ENCODE measurements around the gene FNIP2.
A peak's percentile ranks its signal among the peaks of the same experiment; 100 is the strongest.

The FNIP2 gene

GRCh38 chr4:158809611-158810486, 41.0 kb downstream of the FNIP2 start:
- H3K4me1 Mint-ChIP-seq (ENCODE audit: low read depth), result peaks cover 51% of the 10 kb centered on the region
- H3K9me3 Mint-ChIP-seq, result no peaks in the 10 kb centered on the region
- H3K4me3 Mint-ChIP-seq, result peak overlapping the region; percentile 70
- DNase-seq (ENCODE audit: low spot score), result no peak
- H3K27me3 Mint-ChIP-seq (ENCODE audit: low read depth), result no peaks in the 10 kb centered on the region
- peaks cover 5% of the 10 kb centered on the region for H3K36me3 Mint-ChIP-seq (ENCODE audit: low read depth)
- H3K27ac Mint-ChIP-seq, result peak overlapping the region; percentile 70

- peaks cover 46% of the 10 kb centered on the region for H3K4me1 Mint-ChIP-seq (ENCODE audit: low read depth)
- H3K9me3 Mint-ChIP-seq, result no peaks in the 10 kb centered on the region
- peak overlapping the region; percentile 70 for H3K27ac Mint-ChIP-seq
- H3K27me3 Mint-ChIP-seq (ENCODE audit: low read depth), result no peaks in the 10 kb centered on the region
- DNase-seq (ENCODE audit: low spot score), result no peak
- peak overlapping the region; percentile 70 for H3K4me3 Mint-ChIP-seq
- peaks cover 5% of the 10 kb centered on the region for H3K36me3 Mint-ChIP-seq (ENCODE audit: low read depth)
Measured at GRCh38 chr4:158810487-158811215, 41.8 kb downstream of the FNIP2 start.

- Mint-ChIP-seq H3K27ac (no peak overlapping the region), H3K36me3 (ENCODE audit: low read depth) (peaks cover 5% of the 10 kb centered on the region)
Measured at GRCh38 chr4:158811216-158811540, 42.4 kb downstream of the FNIP2 start.

GRCh38 chr4:158811704-158812103, 42.9 kb downstream of the FNIP2 start:
- no peak for DNase-seq (ENCODE audit: low spot score)
- Mint-ChIP-seq H3K9me3 (no peaks in the 10 kb centered on the region), H3K4me1 (ENCODE audit: low read depth) (peaks cover 43% of the 10 kb centered on the region), H3K4me3 (peak overlapping the region; percentile 2), H3K27ac (no peak overlapping the region), H3K27me3 (ENCODE audit: low read depth) (no peaks in the 10 kb centered on the region), H3K36me3 (ENCODE audit: low read depth) (peaks cover 5% of the 10 kb centered on the region)

More at GRCh38 chr4:158811216-158811540, 42.4 kb downstream of the FNIP2 start:
- H3K9me3 Mint-ChIP-seq, result no peaks in the 10 kb centered on the region
- no peak overlapping the region for H3K4me3 Mint-ChIP-seq
- no peak for DNase-seq (ENCODE audit: low spot score)
- no peaks in the 10 kb centered on the region for H3K27me3 Mint-ChIP-seq (ENCODE audit: low read depth)
- peaks cover 44% of the 10 kb centered on the region for H3K4me1 Mint-ChIP-seq (ENCODE audit: low read depth)

- Mint-ChIP-seq H3K27ac (no peak overlapping the region), H3K27me3 (ENCODE audit: low read depth) (no peaks in the 10 kb centered on the region), H3K4me1 (ENCODE audit: low read depth) (peaks cover 47% of the 10 kb centered on the region), H3K4me3 (no peak overlapping the region), H3K36me3 (ENCODE audit: low read depth) (peaks cover 5% of the 10 kb centered on the region), H3K9me3 (no peaks in the 10 kb centered on the region)
- no peak for DNase-seq (ENCODE audit: low spot score)
Measured at GRCh38 chr4:158812133-158812532, 43.3 kb downstream of the FNIP2 start.

GRCh38 chr4:158812543-158812942, 43.7 kb downstream of the FNIP2 start:
- peaks cover 5% of the 10 kb centered on the region for H3K36me3 Mint-ChIP-seq (ENCODE audit: low read depth)
- H3K9me3 Mint-ChIP-seq, result no peaks in the 10 kb centered on the region
- DNase-seq (ENCODE audit: low spot score), result no peak
- H3K27ac Mint-ChIP-seq, result no peak overlapping the region
- no peaks in the 10 kb centered on the region for H3K27me3 Mint-ChIP-seq (ENCODE audit: low read depth)
- H3K4me3 Mint-ChIP-seq, result no peak overlapping the region
- H3K4me1 Mint-ChIP-seq (ENCODE audit: low read depth), result peaks cover 48% of the 10 kb centered on the region

GRCh38 chr4:158813113-158813512, 44.3 kb downstream of the FNIP2 start:
- H3K36me3 Mint-ChIP-seq (ENCODE audit: low read depth), result peaks cover 5% of the 10 kb centered on the region
- H3K4me3 Mint-ChIP-seq, result no peak overlapping the region
- H3K27me3 Mint-ChIP-seq (ENCODE audit: low read depth), result no peaks in the 10 kb centered on the region
- no peak for DNase-seq (ENCODE audit: low spot score)
- no peaks in the 10 kb centered on the region for H3K9me3 Mint-ChIP-seq
- H3K27ac Mint-ChIP-seq, result no peak overlapping the region
- peaks cover 50% of the 10 kb centered on the region for H3K4me1 Mint-ChIP-seq (ENCODE audit: low read depth)

GRCh38 chr4:158814207-158814606, 45.4 kb downstream of the FNIP2 start:
- Mint-ChIP-seq H3K4me1 (ENCODE audit: low read depth) (peaks cover 54% of the 10 kb centered on the region), H3K27me3 (ENCODE audit: low read depth) (no peaks in the 10 kb centered on the region), H3K4me3 (no peak overlapping the region), H3K36me3 (ENCODE audit: low read depth) (peaks cover 5% of the 10 kb centered on the region), H3K9me3 (no peaks in the 10 kb centered on the region), H3K27ac (no peak overlapping the region)
- DNase-seq (ENCODE audit: low spot score), result no peak

- H3K4me1 Mint-ChIP-seq (ENCODE audit: low read depth), result peaks cover 50% of the 10 kb centered on the region
- H3K9me3 Mint-ChIP-seq, result no peaks in the 10 kb centered on the region
- DNase-seq (ENCODE audit: low spot score), result no peak
Measured at GRCh38 chr4:158814636-158815330, 46.0 kb downstream of the FNIP2 start.

GRCh38 chr4:158816955-158817354, 48.1 kb downstream of the FNIP2 start:
- H3K27ac Mint-ChIP-seq, result no peak overlapping the region
- no peaks in the 10 kb centered on the region for H3K27me3 Mint-ChIP-seq (ENCODE audit: low read depth)
- DNase-seq (ENCODE audit: low spot score), result no peak
- H3K36me3 Mint-ChIP-seq (ENCODE audit: low read depth), result peaks cover 5% of the 10 kb centered on the region
- H3K4me1 Mint-ChIP-seq (ENCODE audit: low read depth), result peaks cover 41% of the 10 kb centered on the region
- no peaks in the 10 kb centered on the region for H3K9me3 Mint-ChIP-seq
- no peak overlapping the region for H3K4me3 Mint-ChIP-seq

More at GRCh38 chr4:158814636-158815330, 46.0 kb downstream of the FNIP2 start:
- no peaks in the 10 kb centered on the region for H3K27me3 Mint-ChIP-seq (ENCODE audit: low read depth)
- H3K27ac Mint-ChIP-seq, result no peak overlapping the region
- H3K36me3 Mint-ChIP-seq (ENCODE audit: low read depth), result peaks cover 5% of the 10 kb centered on the region
- no peak overlapping the region for H3K4me3 Mint-ChIP-seq

- no peak overlapping the region for H3K27ac Mint-ChIP-seq
- H3K36me3 Mint-ChIP-seq (ENCODE audit: low read depth), result peaks cover 5% of the 10 kb centered on the region
- no peak overlapping the region for H3K4me3 Mint-ChIP-seq
- no peak for DNase-seq (ENCODE audit: low spot score)
- H3K27me3 Mint-ChIP-seq (ENCODE audit: low read depth), result no peaks in the 10 kb centered on the region
- H3K9me3 Mint-ChIP-seq, result no peaks in the 10 kb centered on the region
- peaks cover 37% of the 10 kb centered on the region for H3K4me1 Mint-ChIP-seq (ENCODE audit: low read depth)
Measured at GRCh38 chr4:158817562-158818296, 48.9 kb downstream of the FNIP2 start.

- Mint-ChIP-seq H3K27me3 (ENCODE audit: low read depth) (no peaks in the 10 kb centered on the region), H3K27ac (no peak overlapping the region), H3K4me3 (no peak overlapping the region), H3K36me3 (ENCODE audit: low read depth) (peaks cover 3% of the 10 kb centered on the region), H3K9me3 (no peaks in the 10 kb centered on the region), H3K4me1 (ENCODE audit: low read depth) (peaks cover 38% of the 10 kb centered on the region)
- no peak for DNase-seq (ENCODE audit: low spot score)
Measured at GRCh38 chr4:158818560-158819140, 49.8 kb downstream of the FNIP2 start.
